Activated naive CD4-positive, alpha-beta T cell treated with anti-CD3 and anti-CD28 coated beads, Interleukin-2, amount 50 U/mL, for 24 hours (primary cell): ENCODE data around the gene TCN1.
"Not testable (repeated sequence)": the region's sequence is repeated elsewhere in the genome, so short reads cannot be mapped to it uniquely, and the experiment has no call there.

Source experiments
- H3K27ac Mint-ChIP-seq: one replicate; pipeline ENCODE4 v1.8.0; 2021; ENCODE audit warnings: mild to moderate bottlenecking, mixed read lengths
- H3K27me3 Mint-ChIP-seq: one replicate; pipeline ENCODE4 v1.8.0; 2021; ENCODE audit warnings: mixed read lengths
- H3K36me3 Mint-ChIP-seq: one replicate; pipeline ENCODE4 v1.8.0; 2021; ENCODE audit warnings: mixed read lengths
- H3K4me1 Mint-ChIP-seq: one replicate; pipeline ENCODE4 v1.8.0; 2021; ENCODE audit warnings: mixed read lengths
- H3K4me3 Mint-ChIP-seq: one replicate; pipeline ENCODE4 v1.8.0; 2021; ENCODE audit warnings: mild to moderate bottlenecking, mixed read lengths
- H3K9me3 Mint-ChIP-seq: one replicate; pipeline ENCODE4 v1.8.0; 2021; ENCODE audit warnings: mixed read lengths

The TCN1 gene, protein sequence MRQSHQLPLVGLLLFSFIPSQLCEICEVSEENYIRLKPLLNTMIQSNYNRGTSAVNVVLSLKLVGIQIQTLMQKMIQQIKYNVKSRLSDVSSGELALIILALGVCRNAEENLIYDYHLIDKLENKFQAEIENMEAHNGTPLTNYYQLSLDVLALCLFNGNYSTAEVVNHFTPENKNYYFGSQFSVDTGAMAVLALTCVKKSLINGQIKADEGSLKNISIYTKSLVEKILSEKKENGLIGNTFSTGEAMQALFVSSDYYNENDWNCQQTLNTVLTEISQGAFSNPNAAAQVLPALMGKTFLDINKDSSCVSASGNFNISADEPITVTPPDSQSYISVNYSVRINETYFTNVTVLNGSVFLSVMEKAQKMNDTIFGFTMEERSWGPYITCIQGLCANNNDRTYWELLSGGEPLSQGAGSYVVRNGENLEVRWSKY

DNA sequence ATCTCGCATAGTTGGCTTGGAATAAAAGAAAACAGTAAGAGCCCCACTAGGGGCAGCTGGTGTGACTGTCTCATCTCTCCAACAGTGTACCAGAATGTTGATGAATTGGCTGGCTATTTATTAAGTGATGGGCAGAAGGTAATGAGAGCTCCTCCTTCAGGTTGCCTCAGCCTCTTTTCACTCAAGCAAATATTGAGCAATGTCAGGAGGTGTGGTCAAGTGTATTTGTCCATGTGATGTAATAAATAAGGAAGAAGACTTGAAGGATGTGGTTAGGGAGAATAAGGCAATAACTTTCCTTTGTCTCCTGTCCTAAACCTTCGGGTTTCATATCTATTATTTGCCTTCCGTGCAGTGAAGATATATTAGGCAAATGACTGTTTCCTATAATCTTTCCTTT lies at the start of gene TCN1:
TSS of gene TCN1 (minus strand) at position 91 of the 400 bp plus-strand sequence. CDS start at position 74, 17 bp downstream.
- H3K9me3 Mint-ChIP-seq: peaks cover 20% of the 10 kb centered on the region
- H3K27me3 Mint-ChIP-seq: peaks cover 13% of the 10 kb centered on the region

DNA sequence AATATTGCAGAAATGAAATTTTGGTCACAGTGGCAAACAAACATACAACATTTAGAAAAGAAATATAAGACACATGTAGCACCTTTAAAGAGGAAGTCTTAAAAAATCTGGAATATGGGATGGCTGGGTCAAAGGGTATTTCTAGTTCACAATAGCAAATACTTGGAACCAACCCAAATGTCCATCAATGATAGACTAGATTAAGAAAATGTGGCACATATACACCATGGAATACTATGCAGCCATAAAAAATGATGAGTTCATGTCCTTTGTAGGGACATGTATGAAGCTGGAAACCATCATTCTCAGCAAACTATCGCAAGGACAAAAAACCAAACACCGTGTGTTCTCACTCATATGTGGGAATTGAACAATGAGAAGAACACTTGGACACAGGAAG lies 37.3 kb upstream of the TCN1 start:
- H3K27me3 Mint-ChIP-seq, H3K4me3 Mint-ChIP-seq, H3K27ac Mint-ChIP-seq, H3K4me1 Mint-ChIP-seq, H3K9me3 Mint-ChIP-seq, H3K36me3 Mint-ChIP-seq: not testable (repeated sequence)

More for the DNA sequence above, at the start of gene TCN1:
- Mint-ChIP-seq H3K36me3 (no peaks in the 10 kb centered on the region), H3K4me1 (no peaks in the 10 kb centered on the region), H3K4me3 (no peak within 1 kb of the TSS), H3K27ac (no peak within 1 kb of the TSS)

DNA sequence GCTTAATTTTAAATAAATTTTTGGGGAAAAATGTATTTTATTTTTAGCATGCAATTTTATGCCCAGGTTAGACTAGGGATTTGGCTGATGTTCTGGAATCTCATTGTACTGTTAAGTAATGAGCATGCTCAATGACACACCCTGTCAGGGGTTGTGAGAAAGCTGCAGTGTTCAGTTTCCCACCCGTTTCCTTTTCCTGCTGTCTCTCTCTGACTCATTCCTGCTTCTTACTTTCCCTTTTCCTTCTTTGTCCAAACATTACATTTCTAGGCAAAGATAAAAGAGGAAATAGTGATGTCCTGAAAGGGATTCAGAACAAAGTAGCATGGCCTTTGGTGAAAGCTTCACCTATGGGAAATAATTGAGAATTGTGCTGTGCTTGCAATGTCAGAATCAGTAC lies 35.0 kb upstream of the TCN1 start:
- Mint-ChIP-seq H3K4me1 (no peaks in the 10 kb centered on the region), H3K27ac (no peak overlapping the region), H3K4me3 (no peak overlapping the region), H3K36me3 (no peaks in the 10 kb centered on the region), H3K9me3 (no peaks in the 10 kb centered on the region), H3K27me3 (peaks cover 2% of the 10 kb centered on the region)

DNA sequence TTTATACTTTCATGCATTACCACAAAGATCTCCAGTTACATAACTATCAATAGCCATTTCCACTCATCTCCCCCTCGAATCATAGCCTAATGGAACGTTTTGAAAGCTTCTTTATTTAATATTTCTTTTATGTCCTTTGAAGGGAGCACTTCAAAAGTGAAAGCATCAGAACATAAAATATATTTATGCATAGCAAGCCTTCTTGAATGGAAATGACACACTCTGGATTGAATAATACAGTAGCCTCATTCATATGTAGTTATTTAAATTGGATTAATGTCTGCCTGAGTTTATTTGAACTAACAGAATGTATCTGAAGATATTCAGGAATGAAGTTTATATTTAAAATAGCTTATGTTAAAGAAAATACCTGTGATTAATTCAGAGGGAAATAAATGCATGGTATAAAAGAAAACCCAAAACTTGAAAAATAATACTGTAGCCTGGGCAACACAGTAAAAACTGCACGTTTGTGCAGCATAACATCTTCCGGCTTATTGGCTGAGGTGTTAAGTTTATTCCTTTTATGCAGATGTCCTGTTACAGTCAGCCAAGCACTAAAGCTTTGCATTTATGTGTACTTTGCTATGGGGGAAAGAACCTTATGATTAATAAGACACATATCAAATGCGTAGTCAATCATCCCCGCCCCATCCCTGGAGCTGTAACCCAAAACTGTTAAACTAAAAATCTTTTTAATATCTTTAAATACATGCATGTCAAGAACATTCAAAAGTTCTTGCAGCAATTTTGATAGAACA lies 34.3 kb upstream of the TCN1 start:
- H3K27ac Mint-ChIP-seq: no peak overlapping the region
- peaks cover 2% of the 10 kb centered on the region for H3K9me3 Mint-ChIP-seq
- no peak overlapping the region for H3K4me3 Mint-ChIP-seq
- H3K36me3 Mint-ChIP-seq: no peaks in the 10 kb centered on the region
- H3K4me1 Mint-ChIP-seq: no peaks in the 10 kb centered on the region
- H3K27me3 Mint-ChIP-seq: peaks cover 2% of the 10 kb centered on the region

GRCh38 chr11:59899532-59899931 lies 33.2 kb upstream of the TCN1 start:
- H3K36me3 Mint-ChIP-seq: no peaks in the 10 kb centered on the region
- H3K9me3 Mint-ChIP-seq: peaks cover 6% of the 10 kb centered on the region
- no peaks in the 10 kb centered on the region for H3K4me1 Mint-ChIP-seq
- no peak overlapping the region for H3K4me3 Mint-ChIP-seq
- H3K27me3 Mint-ChIP-seq: peaks cover 3% of the 10 kb centered on the region
- no peak overlapping the region for H3K27ac Mint-ChIP-seq

- Mint-ChIP-seq H3K4me1 (no peaks in the 10 kb centered on the region), H3K9me3 (peaks cover 6% of the 10 kb centered on the region), H3K4me3 (no peak overlapping the region), H3K27me3 (peaks cover 7% of the 10 kb centered on the region), H3K27ac (no peak overlapping the region), H3K36me3 (no peaks in the 10 kb centered on the region)
Measured at GRCh38 chr11:59898650-59899049, 32.4 kb upstream of the TCN1 start.

DNA sequence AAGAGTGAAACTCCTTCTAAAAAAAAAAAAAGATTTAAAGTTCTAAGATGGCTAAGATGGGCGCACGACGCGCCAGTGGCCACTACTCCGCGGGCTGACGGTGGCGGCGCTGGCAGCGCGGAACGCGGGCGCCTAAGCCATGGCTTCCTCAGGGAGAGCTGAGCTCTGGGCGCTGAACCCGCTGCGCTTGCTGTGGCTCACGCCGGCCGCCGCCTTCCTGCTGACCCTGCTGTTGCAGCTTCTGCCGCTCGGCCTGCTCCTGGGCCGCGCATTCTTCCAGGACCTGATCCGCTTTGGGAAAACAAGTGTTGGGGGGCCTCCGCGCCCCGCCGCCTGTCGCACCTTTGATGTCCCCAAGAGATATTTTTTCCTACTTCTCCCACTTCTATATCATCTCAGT lies 31.8 kb upstream of the TCN1 start:
- Mint-ChIP-seq H3K36me3 (no peaks in the 10 kb centered on the region), H3K27ac (no peak overlapping the region), H3K4me3 (no peak overlapping the region), H3K9me3 (peaks cover 6% of the 10 kb centered on the region), H3K27me3 (peaks cover 10% of the 10 kb centered on the region), H3K4me1 (no peaks in the 10 kb centered on the region)

- Mint-ChIP-seq H3K27me3 (peaks cover 19% of the 10 kb centered on the region), H3K4me1 (no peaks in the 10 kb centered on the region), H3K27ac (no peak overlapping the region), H3K9me3 (peaks cover 18% of the 10 kb centered on the region), H3K4me3 (no peak overlapping the region), H3K36me3 (peaks cover 9% of the 10 kb centered on the region)
Measured at GRCh38 chr11:59894616-59895015, 28.3 kb upstream of the TCN1 start.

DNA sequence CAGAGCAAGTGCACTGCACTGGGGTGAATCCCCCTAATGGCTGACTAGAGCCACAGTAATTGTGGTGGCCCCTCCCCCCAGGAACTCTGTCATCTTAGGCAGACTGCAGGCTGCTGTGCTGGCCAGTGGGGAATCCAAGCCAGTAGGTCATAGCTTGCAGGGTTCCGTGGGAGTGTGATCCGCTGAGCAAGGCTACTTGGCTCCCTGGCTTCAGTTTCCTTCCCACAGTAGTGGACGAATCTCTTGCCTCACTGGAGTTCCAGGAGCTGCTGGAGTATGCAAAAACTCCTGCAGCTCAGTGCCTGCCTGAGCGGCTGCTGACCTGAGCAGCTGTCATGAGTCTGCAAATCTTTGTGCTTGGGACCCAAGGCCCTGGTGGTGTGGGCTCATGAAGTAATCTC lies 25.5 kb upstream of the TCN1 start:
- H3K27ac Mint-ChIP-seq: no peak overlapping the region
- peaks cover 25% of the 10 kb centered on the region for H3K27me3 Mint-ChIP-seq
- no peak overlapping the region for H3K4me3 Mint-ChIP-seq
- peaks cover 12% of the 10 kb centered on the region for H3K36me3 Mint-ChIP-seq
- H3K4me1 Mint-ChIP-seq: no peaks in the 10 kb centered on the region
- H3K9me3 Mint-ChIP-seq: peaks cover 41% of the 10 kb centered on the region

DNA sequence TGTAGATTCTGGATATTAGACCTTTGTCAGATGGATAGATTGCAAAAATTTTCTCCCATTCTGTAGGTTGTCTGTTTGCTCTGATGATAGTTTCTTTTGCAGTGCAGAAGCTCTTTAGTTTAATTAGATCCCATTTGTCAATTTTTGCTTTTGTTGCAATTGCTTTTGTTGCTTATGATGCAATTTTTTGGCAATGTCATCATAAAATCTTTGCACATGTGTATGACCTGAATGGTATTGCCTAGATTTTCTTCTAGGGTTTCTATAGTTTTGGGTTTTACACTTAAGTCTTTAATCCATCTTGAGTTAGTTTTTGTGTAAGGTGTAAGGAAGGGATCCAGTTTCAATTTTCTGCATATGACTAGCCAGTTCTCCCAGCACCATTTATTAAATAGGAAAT lies 20.9 kb upstream of the TCN1 start:
- H3K4me1 Mint-ChIP-seq, H3K27ac Mint-ChIP-seq, H3K4me3 Mint-ChIP-seq: not testable (repeated sequence)
- H3K9me3 Mint-ChIP-seq: peaks cover 34% of the 10 kb centered on the region
- peaks cover 12% of the 10 kb centered on the region for H3K36me3 Mint-ChIP-seq
- peaks cover 17% of the 10 kb centered on the region for H3K27me3 Mint-ChIP-seq

DNA sequence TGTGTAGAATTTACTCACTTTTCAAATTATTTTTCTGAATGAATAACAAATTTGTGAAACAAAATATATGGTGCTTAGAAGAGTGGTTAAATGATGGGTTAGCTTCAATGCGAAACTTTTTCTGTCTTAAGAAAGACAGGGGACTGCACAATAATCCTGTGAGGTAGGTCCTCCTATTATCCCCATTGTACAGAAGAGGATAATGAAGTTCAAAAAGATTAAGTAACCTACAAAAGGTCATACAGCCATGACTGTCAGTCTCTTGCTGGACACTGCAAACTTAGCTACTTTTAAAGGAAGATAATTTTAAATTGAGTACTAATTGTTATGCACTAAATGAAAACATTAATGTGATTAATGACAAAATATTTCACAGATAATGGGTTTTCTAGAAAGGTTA lies 17.3 kb upstream of the TCN1 start:
- H3K36me3 Mint-ChIP-seq: no peaks in the 10 kb centered on the region
- H3K27ac Mint-ChIP-seq: no peak overlapping the region
- no peak overlapping the region for H3K4me3 Mint-ChIP-seq
- H3K27me3 Mint-ChIP-seq: peaks cover 7% of the 10 kb centered on the region
- H3K4me1 Mint-ChIP-seq: no peaks in the 10 kb centered on the region
- peaks cover 14% of the 10 kb centered on the region for H3K9me3 Mint-ChIP-seq

GRCh38 chr11:59879567-59879966 lies 13.3 kb upstream of the TCN1 start:
- Mint-ChIP-seq H3K27ac (no peak overlapping the region), H3K4me3 (no peak overlapping the region), H3K36me3 (peaks cover 1% of the 10 kb centered on the region), H3K9me3 (no peaks in the 10 kb centered on the region), H3K27me3 (peaks cover 10% of the 10 kb centered on the region), H3K4me1 (no peaks in the 10 kb centered on the region)

- Mint-ChIP-seq H3K27me3 (peaks cover 10% of the 10 kb centered on the region), H3K4me3 (no peak within 1 kb of the TSS), H3K36me3 (peaks cover 1% of the 10 kb centered on the region), H3K27ac (no peak within 1 kb of the TSS), H3K9me3 (no peaks in the 10 kb centered on the region), H3K4me1 (no peaks in the 10 kb centered on the region)
Measured at GRCh38 chr11:59878575-59878974, 12.3 kb upstream of the TCN1 start, which contains the start of gene OOSP3. OOSP3 (plus strand) TSS chr11:59878782; CDS start chr11:59878809, 27 bp downstream.

DNA sequence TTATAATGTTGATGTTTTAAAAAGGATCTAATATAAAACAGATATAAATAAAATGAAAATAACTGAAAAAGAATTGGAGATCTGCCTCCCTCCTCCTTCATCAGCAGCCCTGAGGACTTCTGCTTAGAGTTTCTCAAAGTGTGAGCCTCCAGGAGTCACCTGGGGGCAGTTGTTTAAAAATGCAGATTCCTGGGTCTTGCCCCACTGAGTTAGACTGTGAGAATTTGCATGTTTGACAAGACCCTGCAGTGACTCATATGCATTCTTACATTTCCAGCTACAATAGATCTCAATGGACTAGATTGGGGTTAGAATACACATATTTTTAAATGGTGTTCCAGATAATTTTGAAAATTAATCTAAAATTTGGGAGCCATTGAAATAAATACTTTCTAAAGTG lies 11.5 kb upstream of the TCN1 start:
- no peak overlapping the region for H3K27ac Mint-ChIP-seq
- H3K9me3 Mint-ChIP-seq: no peaks in the 10 kb centered on the region
- H3K4me1 Mint-ChIP-seq: no peaks in the 10 kb centered on the region
- peaks cover 1% of the 10 kb centered on the region for H3K36me3 Mint-ChIP-seq
- peaks cover 10% of the 10 kb centered on the region for H3K27me3 Mint-ChIP-seq
- no peak overlapping the region for H3K4me3 Mint-ChIP-seq

DNA sequence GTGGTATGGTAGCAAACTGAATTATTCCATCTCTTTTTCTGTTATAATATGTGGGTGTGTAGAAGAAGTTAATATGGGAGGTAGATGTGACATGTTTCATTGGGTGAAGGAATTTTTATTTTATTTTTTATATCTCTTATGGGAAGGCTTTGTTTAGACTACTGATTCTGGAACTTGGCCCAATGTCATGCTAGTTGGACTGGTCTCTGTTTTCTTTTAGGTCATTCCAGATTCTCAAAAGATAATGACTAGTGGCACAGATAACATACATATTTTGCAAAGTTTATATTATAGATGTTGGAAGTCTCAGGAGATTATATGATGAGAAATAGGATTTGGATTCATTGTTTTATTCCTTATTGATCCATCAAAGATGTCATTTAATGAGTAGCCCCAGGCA lies 11.0 kb upstream of the TCN1 start:
- Mint-ChIP-seq H3K27ac (no peak overlapping the region), H3K36me3 (peaks cover 1% of the 10 kb centered on the region), H3K9me3 (no peaks in the 10 kb centered on the region), H3K27me3 (peaks cover 10% of the 10 kb centered on the region), H3K4me3 (no peak overlapping the region), H3K4me1 (no peaks in the 10 kb centered on the region)

GRCh38 chr11:59875856-59876519 lies 9.7 kb upstream of the TCN1 start:
- Mint-ChIP-seq H3K4me3 (no peak overlapping the region), H3K36me3 (peaks cover 1% of the 10 kb centered on the region), H3K9me3 (peaks cover 7% of the 10 kb centered on the region), H3K27me3 (peaks cover 10% of the 10 kb centered on the region), H3K27ac (no peak overlapping the region), H3K4me1 (no peaks in the 10 kb centered on the region)
